ENCODE results near the gene HPRT1. TPM values are rescaled to one million over a fixed set of nuclear protein-coding genes. Genes with fewer than 3 reads are reported as not detected.

HPRT1 gene
- 10 to 100 TPM; 42.0 to 51.8 (median 49.6) TPM for total RNA-seq (2021; fragmentation: NEBNext Ultra II Directional; extraction: Animal tissue kit (Norgen Biotek cat#: 25700))
- long read RNA-seq, partial matches to known transcripts: 2 of 6 reads
- long read RNA-seq, other reads (novel, unspliced or antisense): 1 of 6 reads

GRCh38 chrX:134460005-134460861 lies at the start of gene HPRT1:
HPRT1 (plus strand) TSS chrX:134460165; CDS start chrX:134460312, 147 bp downstream.
- H3K27me3 Mint-ChIP-seq (ENCODE audit: insufficient read depth): no peaks in the 10 kb centered on the region
- peak; percentile 59 for DNase-seq
- peaks cover 14% of the 10 kb centered on the region for H3K4me1 Mint-ChIP-seq (ENCODE audit: low read depth)
- no peaks in the 10 kb centered on the region for H3K9me3 Mint-ChIP-seq
- TF ChIP-seq CTCF (IDR thresholded peaks at IDR 0.05): no peak
- no peaks in the 10 kb centered on the region for H3K36me3 Mint-ChIP-seq (ENCODE audit: low read depth)
- peak within 1 kb of the TSS; percentile 90 for H3K4me3 Mint-ChIP-seq
- peak within 1 kb of the TSS; percentile 84 for H3K27ac Mint-ChIP-seq

GRCh38 chrX:134416087-134416486 lies 43.9 kb upstream of the HPRT1 start:
- Mint-ChIP-seq H3K4me3 (no peak overlapping the region), H3K9me3 (no peaks in the 10 kb centered on the region), H3K27ac (no peak overlapping the region), H3K36me3 (ENCODE audit: low read depth) (peaks cover 18% of the 10 kb centered on the region), H3K4me1 (ENCODE audit: low read depth) (peaks cover 16% of the 10 kb centered on the region), H3K27me3 (ENCODE audit: insufficient read depth) (no peaks in the 10 kb centered on the region)
- DNase-seq: no peak
- TF ChIP-seq CTCF (IDR thresholded peaks at IDR 0.05): no peak

GRCh38 chrX:134418317-134419113 lies 41.5 kb upstream of the HPRT1 start:
- no peak for TF ChIP-seq CTCF (IDR thresholded peaks at IDR 0.05)
- H3K36me3 Mint-ChIP-seq (ENCODE audit: low read depth): peaks cover 18% of the 10 kb centered on the region
- peaks cover 16% of the 10 kb centered on the region for H3K4me1 Mint-ChIP-seq (ENCODE audit: low read depth)
- H3K27ac Mint-ChIP-seq: no peak overlapping the region
- DNase-seq: no peak
- no peaks in the 10 kb centered on the region for H3K27me3 Mint-ChIP-seq (ENCODE audit: insufficient read depth)
- H3K4me3 Mint-ChIP-seq: no peak overlapping the region
- H3K9me3 Mint-ChIP-seq: no peaks in the 10 kb centered on the region

GRCh38 chrX:134419784-134420183 lies 40.2 kb upstream of the HPRT1 start:
- no peak overlapping the region for H3K4me3 Mint-ChIP-seq
- H3K36me3 Mint-ChIP-seq (ENCODE audit: low read depth): peaks cover 18% of the 10 kb centered on the region
- H3K27ac Mint-ChIP-seq: no peak overlapping the region
- H3K27me3 Mint-ChIP-seq (ENCODE audit: insufficient read depth): no peaks in the 10 kb centered on the region
- H3K9me3 Mint-ChIP-seq: no peaks in the 10 kb centered on the region
- TF ChIP-seq CTCF (IDR thresholded peaks at IDR 0.05): no peak
- DNase-seq: no peak
- H3K4me1 Mint-ChIP-seq (ENCODE audit: low read depth): peaks cover 16% of the 10 kb centered on the region

GRCh38 chrX:134423606-134424005 lies 36.4 kb upstream of the HPRT1 start:
- no peak overlapping the region for H3K27ac Mint-ChIP-seq
- peak; percentile 20 for DNase-seq
- H3K4me1 Mint-ChIP-seq (ENCODE audit: low read depth): peaks cover 2% of the 10 kb centered on the region; the same call in 1 of the 2 replicates
- H3K4me3 Mint-ChIP-seq: no peak overlapping the region
- peaks cover 3% of the 10 kb centered on the region for H3K36me3 Mint-ChIP-seq (ENCODE audit: low read depth)
- no peaks in the 10 kb centered on the region for H3K9me3 Mint-ChIP-seq
- no peaks in the 10 kb centered on the region for H3K27me3 Mint-ChIP-seq (ENCODE audit: insufficient read depth)
- TF ChIP-seq CTCF (IDR thresholded peaks at IDR 0.05): peak; percentile 67
